HL-60 (cell line): Measurements from ENCODE around the gene NME7.

Source experiments
- DNase-seq, 2 experiments: peaks; one replicate each; pipeline ENCODE4 v3.0.0-alpha.2; 2010 to 2020; ENCODE audit warnings: low read depth in 1 of 2, low spot score in 1 of 2
- H3K27ac ChIP-seq: fragments of 250-450 bp; sonication (Bioruptor Pico); replicated peaks from 2 replicates; pipeline ENCODE4 v1.5.1; 2020; ENCODE audit warnings: mild to moderate bottlenecking, moderate library complexity
- H3K27me3 ChIP-seq: fragments of 250-450 bp; sonication (Bioruptor Pico); 2 replicates; pipeline ENCODE4 v1.5.1; 2021; ENCODE audit warnings: mild to moderate bottlenecking, moderate library complexity; ENCODE audit not compliant: insufficient read depth, poor library complexity, severe bottlenecking
- H3K4me3 ChIP-seq: replicated peaks from 2 replicates; pipeline ENCODE4 v1.5.1; 2011; ENCODE audit warnings: mild to moderate bottlenecking, control low read depth, low read length; ENCODE audit not compliant: insufficient read depth
- GABPA ChIP-seq: IDR thresholded peaks from 2 replicates; pipeline ENCODE4 v1.6.1; 2012; ENCODE audit warnings: low read depth
- POLR2AphosphoS5 ChIP-seq: IDR thresholded peaks from 2 replicates; pipeline ENCODE4 v1.6.1; 2012; ENCODE audit warnings: low read depth
- SPI1 ChIP-seq: IDR thresholded peaks from 2 replicates; pipeline ENCODE4 v1.6.1; 2012; ENCODE audit warnings: low read depth, mild to moderate bottlenecking, borderline replicate concordance
- TF ChIP-seq, protein P1 (sequence below): IDR thresholded peaks from 2 replicates; pipeline ENCODE4 v1.6.1; 2012; ENCODE audit warnings: low read depth; ENCODE audit not compliant: insufficient replicate concordance
- TF ChIP-seq, protein P2 (sequence below): IDR thresholded peaks from one replicate; pipeline ENCODE4 v1.5.1; 2011; ENCODE audit warnings: low read length, control low read depth, inconsistent platforms; ENCODE audit not compliant: insufficient read depth

NME7 gene

DNA sequence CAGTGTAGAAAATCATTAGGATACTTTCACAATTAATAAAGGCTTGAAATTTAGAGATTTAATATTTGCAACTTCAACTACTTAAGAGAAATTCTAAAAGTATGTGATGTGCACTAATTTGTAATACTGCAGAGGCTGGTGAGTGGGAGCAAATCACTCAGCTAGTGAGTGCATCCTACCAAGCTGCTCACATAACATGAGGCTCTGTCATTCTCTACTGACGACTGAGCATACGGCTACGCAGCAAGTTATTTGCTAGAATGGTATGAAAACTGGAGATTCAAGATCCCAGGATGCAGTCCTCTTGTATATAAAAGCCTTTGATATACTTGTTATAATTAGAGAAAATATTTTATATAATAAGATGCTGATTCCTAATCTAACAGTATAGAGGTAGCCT, 171.0 kb downstream of the NME7 start:
- Histone ChIP-seq H3K4me3 (no peak overlapping the region), H3K27ac (no peak overlapping the region), H3K27me3 (no peaks in the 10 kb centered on the region)
- TF ChIP-seq, protein P1, sequence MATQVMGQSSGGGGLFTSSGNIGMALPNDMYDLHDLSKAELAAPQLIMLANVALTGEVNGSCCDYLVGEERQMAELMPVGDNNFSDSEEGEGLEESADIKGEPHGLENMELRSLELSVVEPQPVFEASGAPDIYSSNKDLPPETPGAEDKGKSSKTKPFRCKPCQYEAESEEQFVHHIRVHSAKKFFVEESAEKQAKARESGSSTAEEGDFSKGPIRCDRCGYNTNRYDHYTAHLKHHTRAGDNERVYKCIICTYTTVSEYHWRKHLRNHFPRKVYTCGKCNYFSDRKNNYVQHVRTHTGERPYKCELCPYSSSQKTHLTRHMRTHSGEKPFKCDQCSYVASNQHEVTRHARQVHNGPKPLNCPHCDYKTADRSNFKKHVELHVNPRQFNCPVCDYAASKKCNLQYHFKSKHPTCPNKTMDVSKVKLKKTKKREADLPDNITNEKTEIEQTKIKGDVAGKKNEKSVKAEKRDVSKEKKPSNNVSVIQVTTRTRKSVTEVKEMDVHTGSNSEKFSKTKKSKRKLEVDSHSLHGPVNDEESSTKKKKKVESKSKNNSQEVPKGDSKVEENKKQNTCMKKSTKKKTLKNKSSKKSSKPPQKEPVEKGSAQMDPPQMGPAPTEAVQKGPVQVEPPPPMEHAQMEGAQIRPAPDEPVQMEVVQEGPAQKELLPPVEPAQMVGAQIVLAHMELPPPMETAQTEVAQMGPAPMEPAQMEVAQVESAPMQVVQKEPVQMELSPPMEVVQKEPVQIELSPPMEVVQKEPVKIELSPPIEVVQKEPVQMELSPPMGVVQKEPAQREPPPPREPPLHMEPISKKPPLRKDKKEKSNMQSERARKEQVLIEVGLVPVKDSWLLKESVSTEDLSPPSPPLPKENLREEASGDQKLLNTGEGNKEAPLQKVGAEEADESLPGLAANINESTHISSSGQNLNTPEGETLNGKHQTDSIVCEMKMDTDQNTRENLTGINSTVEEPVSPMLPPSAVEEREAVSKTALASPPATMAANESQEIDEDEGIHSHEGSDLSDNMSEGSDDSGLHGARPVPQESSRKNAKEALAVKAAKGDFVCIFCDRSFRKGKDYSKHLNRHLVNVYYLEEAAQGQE, result no peak
- no peak for TF ChIP-seq SPI1
- TF ChIP-seq, protein P2, sequence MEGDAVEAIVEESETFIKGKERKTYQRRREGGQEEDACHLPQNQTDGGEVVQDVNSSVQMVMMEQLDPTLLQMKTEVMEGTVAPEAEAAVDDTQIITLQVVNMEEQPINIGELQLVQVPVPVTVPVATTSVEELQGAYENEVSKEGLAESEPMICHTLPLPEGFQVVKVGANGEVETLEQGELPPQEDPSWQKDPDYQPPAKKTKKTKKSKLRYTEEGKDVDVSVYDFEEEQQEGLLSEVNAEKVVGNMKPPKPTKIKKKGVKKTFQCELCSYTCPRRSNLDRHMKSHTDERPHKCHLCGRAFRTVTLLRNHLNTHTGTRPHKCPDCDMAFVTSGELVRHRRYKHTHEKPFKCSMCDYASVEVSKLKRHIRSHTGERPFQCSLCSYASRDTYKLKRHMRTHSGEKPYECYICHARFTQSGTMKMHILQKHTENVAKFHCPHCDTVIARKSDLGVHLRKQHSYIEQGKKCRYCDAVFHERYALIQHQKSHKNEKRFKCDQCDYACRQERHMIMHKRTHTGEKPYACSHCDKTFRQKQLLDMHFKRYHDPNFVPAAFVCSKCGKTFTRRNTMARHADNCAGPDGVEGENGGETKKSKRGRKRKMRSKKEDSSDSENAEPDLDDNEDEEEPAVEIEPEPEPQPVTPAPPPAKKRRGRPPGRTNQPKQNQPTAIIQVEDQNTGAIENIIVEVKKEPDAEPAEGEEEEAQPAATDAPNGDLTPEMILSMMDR, result no peak
- no peak for TF ChIP-seq GABPA
- TF ChIP-seq POLR2AphosphoS5, result no peak
- no peak for DNase-seq

DNA sequence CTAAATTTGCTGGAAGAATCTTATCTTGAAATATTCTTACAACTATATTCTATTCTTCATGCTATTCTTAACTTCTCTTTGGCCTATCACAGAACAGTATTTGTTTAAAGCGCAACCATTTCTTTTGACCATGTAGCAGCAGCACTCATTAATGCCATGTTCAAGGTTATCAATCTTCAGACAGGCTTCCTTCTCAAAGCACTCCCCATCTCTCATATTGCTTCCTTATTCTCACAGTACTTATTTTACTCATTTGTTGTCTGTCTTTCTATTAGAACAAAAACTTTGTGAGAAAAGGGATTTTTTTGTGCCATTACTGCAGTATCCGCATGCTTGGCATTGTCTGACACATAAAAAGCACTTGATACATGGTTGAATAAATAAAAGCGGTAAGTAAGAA, 171.4 kb downstream of the NME7 start:
- TF ChIP-seq POLR2AphosphoS5, result no peak
- no peak for TF ChIP-seq GABPA
- TF ChIP-seq, protein P1, result no peak
- TF ChIP-seq, protein P2, result no peak
- TF ChIP-seq SPI1, result no peak
- no peak for DNase-seq
- no peak overlapping the region for H3K27ac ChIP-seq
- no peak overlapping the region for H3K4me3 ChIP-seq
- no peaks in the 10 kb centered on the region for H3K27me3 ChIP-seq

DNA sequence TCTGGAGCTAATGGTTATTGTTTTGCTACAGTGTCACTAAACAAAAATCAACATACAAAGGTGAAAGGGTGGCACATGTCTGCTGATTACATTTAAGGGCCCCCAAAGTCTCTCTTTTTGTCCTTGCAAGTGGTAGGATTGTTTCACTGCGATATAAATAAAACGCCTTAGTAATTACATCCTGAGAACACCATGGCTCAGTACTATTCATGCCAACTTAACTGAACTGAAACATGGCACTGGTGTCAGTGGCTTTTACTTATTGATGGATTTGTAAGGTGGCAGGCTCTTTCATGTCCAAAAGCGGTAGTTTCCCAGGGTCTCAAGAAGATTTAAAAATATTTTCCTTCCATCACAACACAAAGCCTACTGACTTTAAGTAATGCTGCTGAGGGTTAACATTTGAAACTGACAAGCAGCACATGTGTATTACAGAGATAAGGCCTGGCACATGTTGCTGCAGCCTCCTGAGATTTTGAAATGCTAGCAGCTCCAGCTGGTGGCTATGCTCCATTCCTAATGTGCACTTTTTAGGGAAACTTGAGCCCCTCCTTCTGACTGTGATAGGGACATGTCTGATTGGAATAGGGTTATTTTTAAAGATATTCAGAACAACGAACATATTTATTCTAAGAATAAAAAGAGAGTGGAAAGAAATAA, 174.3 kb downstream of the NME7 start:
- no peak for DNase-seq
- no peak for TF ChIP-seq SPI1
- TF ChIP-seq, protein P1, result no peak
- no peak for TF ChIP-seq POLR2AphosphoS5
- Histone ChIP-seq H3K27me3 (no peaks in the 10 kb centered on the region), H3K27ac (no peak overlapping the region), H3K4me3 (no peak overlapping the region)
